ENCODE results near the gene NLGN3. TPM values are rescaled to one million over a fixed set of nuclear protein-coding genes. Genes with fewer than 3 reads are reported as not detected.

Gene NLGN3
- total and polyA plus RNA-seq, 2 of the 8 experiments (the other 6 are each of a cell fraction or from before 2014, with no cell fraction given), result 12.0 to 14.8 TPM

DNA sequence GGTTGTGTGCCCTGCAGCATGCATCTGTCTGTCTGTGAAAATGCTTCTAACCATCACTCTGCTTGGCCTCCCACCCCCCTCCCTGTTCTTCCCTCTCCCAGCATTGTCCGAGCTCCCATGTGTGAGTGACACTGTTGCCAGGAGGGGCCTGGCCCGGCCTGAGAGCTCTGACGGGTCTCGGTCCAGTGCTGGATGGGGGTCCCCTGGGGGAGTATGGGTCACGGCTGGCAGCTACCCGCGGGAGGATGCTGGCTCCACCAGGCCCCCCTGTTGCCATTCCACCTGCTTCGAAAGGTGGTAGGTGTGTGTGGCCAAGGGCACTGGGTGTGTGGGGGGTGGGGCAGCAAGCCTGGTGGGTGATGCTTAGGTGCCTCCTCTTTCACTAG, 3.6 kb downstream of the NLGN3 start:
- Histone ChIP-seq H3K14ac (ENCODE audit: insufficient read length) (no peak overlapping the region), H3K18ac (ENCODE audit: extremely low read depth, low read length) (no peak overlapping the region), H3K79me1 (ENCODE audit: low read depth, low read length) (no peaks in the 10 kb centered on the region), H2AFZ (ENCODE audit: low read length) (no peak overlapping the region), H2BK5ac (ENCODE audit: low read depth, low read length) (no peak overlapping the region), H4K20me1 (replicated peaks in 1 of 2; ENCODE audit: control insufficient read depth in 1 of 2, insufficient read depth in 2 of 2, low read length in 2 of 2) (no peaks in the 10 kb centered on the region), H3K23ac (ENCODE audit: insufficient read length) (no peak overlapping the region), H3K4me1 (replicated peaks in 1 of 4; ENCODE audit: control insufficient read depth in 3 of 4, insufficient read depth in 4 of 4, low read length in 3 of 4) (peaks cover 4 to 17% (median 6%) of the 10 kb centered on the region in 4 experiments), H3K4ac (replicated peaks; ENCODE audit: insufficient read length, low read depth, low read length) (no peak overlapping the region), H2BK20ac (ENCODE audit: low read length) (no peak overlapping the region), H3K27ac (ENCODE audit: low read depth, low read length) (no peak overlapping the region), H3K23me2 (ENCODE audit: low read depth, low read length) (peaks cover 5% of the 10 kb centered on the region; the same call in 1 of the 2 replicates), H2AK5ac (ENCODE audit: low read depth, low read length) (no peak overlapping the region), H3K36me3 (ENCODE audit: control insufficient read depth in 2 of 4, insufficient read depth in 4 of 4, low read length in 3 of 4) (peaks cover 0 to 2% (median 0%) of the 10 kb centered on the region in 4 experiments; a peak in 1 of 8 replicates), H2BK12ac (ENCODE audit: low read depth, low read length) (no peak overlapping the region), H3K9me3 (ENCODE audit: insufficient read depth in 2 of 2, low read depth in 1 of 2, low read length in 1 of 2) (no peaks in the 10 kb centered on the region), H4K8ac (ENCODE audit: extremely low read depth, insufficient read depth, low read length) (no peak overlapping the region; the same call in 1 of the 2 replicates), H3K4me2 (ENCODE audit: insufficient read depth in 1 of 2, low read depth in 2 of 2, low read length in 2 of 2) (no peak overlapping the region), H3K27me3 (replicated peaks in 1 of 4; ENCODE audit: control insufficient read depth in 3 of 4, extremely low read depth in 1 of 4, insufficient read depth in 3 of 4, low read length in 3 of 4) (no peaks in the 10 kb centered on the region), H4K91ac (replicated peaks; ENCODE audit: insufficient read length, low read length) (no peak overlapping the region), H4K5ac (ENCODE audit: insufficient read length, low read depth, low read length) (no peak overlapping the region), H3K56ac (replicated peaks; ENCODE audit: insufficient read length, low read depth, low read length) (no peak overlapping the region), H2BK15ac (ENCODE audit: low read length) (no peak overlapping the region), H3K9ac (replicated peaks in 1 of 4; ENCODE audit: extremely low read depth in 1 of 4, low read depth in 3 of 4, low read length in 3 of 4) (no peak overlapping the region), H3K4me3 (ENCODE audit: extremely low read depth in 1 of 4, insufficient read depth in 2 of 4, low read depth in 3 of 4, low read length in 4 of 4) (no peak overlapping the region), H3K79me2 (ENCODE audit: control insufficient read depth in 1 of 2, insufficient read depth in 2 of 2, low read length in 2 of 2) (no peaks in the 10 kb centered on the region), H2BK120ac (replicated peaks; ENCODE audit: low read depth, low read length) (no peak overlapping the region)
- DNase-seq (ENCODE audit: low read depth in 1 of 2, low spot score in 2 of 2) (no peak), FAIRE-seq (no peak)
- POLR2A ChIA-PET (ENCODE audit: partially characterized antibody), result interaction anchor here (0.6 to 1.4 kb wide), 3 partner anchors 29 to 725 kb away, joined by 3 to 6 read pairs (median 4); partner anchors contain the start of gene GDPD2
- 89% methylated on average over 6 of the region's 8 CpGs; no CpG with 5 or more reads in 1 of the 2 experiments for WGBS, 2 experiments (ENCODE audit: extremely low coverage in 1 of 2, insufficient coverage in 1 of 2, insufficient read length in 1 of 2, insufficient replicate concordance in 2 of 2, low coverage in 1 of 2, low lambda C conversion rate in 2 of 2, missing lambda C conversion rate in 1 of 2)
- CTCF ChIA-PET (ENCODE audit: partially characterized antibody), result interaction anchor here (0.7 to 1.6 kb wide), 5 partner anchors 22 to 150 kb away, joined by 3 to 5 read pairs (median 4); no protein-coding TSS in a partner anchor
- TF ChIP-seq CHD2 (IDR thresholded peaks at IDR 0.05; ENCODE audit: low read length), result no peak
- no peak for TF ChIP-seq NRF1 (IDR thresholded peaks at IDR 0.05; ENCODE audit: low read depth, low read length)
- TF ChIP-seq, protein P1, sequence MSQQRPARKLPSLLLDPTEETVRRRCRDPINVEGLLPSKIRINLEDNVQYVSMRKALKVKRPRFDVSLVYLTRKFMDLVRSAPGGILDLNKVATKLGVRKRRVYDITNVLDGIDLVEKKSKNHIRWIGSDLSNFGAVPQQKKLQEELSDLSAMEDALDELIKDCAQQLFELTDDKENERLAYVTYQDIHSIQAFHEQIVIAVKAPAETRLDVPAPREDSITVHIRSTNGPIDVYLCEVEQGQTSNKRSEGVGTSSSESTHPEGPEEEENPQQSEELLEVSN (IDR thresholded peaks at IDR 0.05), result no peak
- no peak for TF ChIP-seq KDM4A (IDR thresholded peaks at IDR 0.05; ENCODE audit: low read depth, low read length, severe bottlenecking)
- TF ChIP-seq RNF2 (IDR thresholded peaks at IDR 0.05; ENCODE audit: borderline replicate concordance, low read depth, low read length, missing control alignments, poor library complexity, severe bottlenecking), result no peak
- no peak for TF ChIP-seq TEAD4 (IDR thresholded peaks at IDR 0.05; ENCODE audit: low read depth, low read length)
- TF ChIP-seq POLR2AphosphoS5 (IDR thresholded peaks at IDR 0.05; ENCODE audit: low read depth, low read length), result no peak
- no peak for TF ChIP-seq TCF12 (IDR thresholded peaks at IDR 0.05; ENCODE audit: low read depth, low read length)
- TF ChIP-seq SIRT6 (IDR thresholded peaks at IDR 0.05; ENCODE audit: low read length), result no peak
- no peak for TF ChIP-seq ASH2L (IDR thresholded peaks at IDR 0.05; ENCODE audit: low read length)
- TF ChIP-seq JUN (IDR thresholded peaks at IDR 0.05; ENCODE audit: low read depth, low read length), result no peak
